KBM-7 (cell line): Measurements from ENCODE around the gene ICA1.
A peak's percentile ranks its signal among the peaks of the same experiment; 100 is the strongest.
"Not testable (repeated sequence)": the region's sequence is repeated elsewhere in the genome, so short reads cannot be mapped to it uniquely, and the experiment has no call there.

ENCODE experiments used
- DNase-seq: peaks from one replicate; pipeline ENCODE4 v3.0.0-alpha.2; 2015
- in situ Hi-C: fragments of 300-500 bp; cut with MboI; formaldehyde crosslinking; loops from 2 replicates; pipeline ENCODE4 v1.14.3; 2020; ENCODE audit warnings: low sequenced_read_pairs, low pct_unique_long_range_greater_than_20kb, mixed read lengths

ICA1 gene

DNA sequence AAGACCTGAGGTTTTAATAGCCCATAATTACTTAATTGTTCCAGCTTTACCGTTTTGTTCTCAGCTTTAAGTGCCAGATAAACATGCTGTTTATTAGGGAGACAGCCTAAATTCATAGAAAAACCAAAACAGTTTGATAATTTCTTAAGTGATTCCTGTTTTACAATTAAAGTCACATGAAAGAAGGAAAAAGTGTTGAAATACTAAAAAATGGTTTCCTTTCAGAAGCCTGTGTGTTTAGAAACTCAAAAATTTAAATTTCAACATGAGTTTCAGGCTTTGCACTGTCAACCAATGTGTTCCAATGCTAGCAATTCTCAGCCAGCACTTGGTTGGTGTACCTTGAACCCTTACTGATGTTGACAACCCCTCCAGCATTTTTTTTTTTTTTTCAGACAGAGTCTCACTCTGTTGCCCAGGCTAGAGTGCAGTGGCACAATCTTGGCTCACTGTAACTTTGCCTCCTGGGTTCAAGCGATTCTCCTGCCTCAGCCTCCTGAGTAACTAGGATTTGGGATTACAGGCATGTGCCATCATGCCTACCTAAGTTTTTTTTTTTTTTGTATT, 135.3 kb downstream of the ICA1 start:
- in situ Hi-C loops = no loop called here
- DNase-seq = no peak

- DNase-seq = peak; percentile 70
- in situ Hi-C loops = no loop called here
These were observed 136.1 kb downstream of the ICA1 start for GRCh38 chr7:8125680-8126444.

GRCh38 chr7:8121243-8121642, 140.7 kb downstream of the ICA1 start:
- DNase-seq = no peak
- in situ Hi-C loops = no loop called here

DNA sequence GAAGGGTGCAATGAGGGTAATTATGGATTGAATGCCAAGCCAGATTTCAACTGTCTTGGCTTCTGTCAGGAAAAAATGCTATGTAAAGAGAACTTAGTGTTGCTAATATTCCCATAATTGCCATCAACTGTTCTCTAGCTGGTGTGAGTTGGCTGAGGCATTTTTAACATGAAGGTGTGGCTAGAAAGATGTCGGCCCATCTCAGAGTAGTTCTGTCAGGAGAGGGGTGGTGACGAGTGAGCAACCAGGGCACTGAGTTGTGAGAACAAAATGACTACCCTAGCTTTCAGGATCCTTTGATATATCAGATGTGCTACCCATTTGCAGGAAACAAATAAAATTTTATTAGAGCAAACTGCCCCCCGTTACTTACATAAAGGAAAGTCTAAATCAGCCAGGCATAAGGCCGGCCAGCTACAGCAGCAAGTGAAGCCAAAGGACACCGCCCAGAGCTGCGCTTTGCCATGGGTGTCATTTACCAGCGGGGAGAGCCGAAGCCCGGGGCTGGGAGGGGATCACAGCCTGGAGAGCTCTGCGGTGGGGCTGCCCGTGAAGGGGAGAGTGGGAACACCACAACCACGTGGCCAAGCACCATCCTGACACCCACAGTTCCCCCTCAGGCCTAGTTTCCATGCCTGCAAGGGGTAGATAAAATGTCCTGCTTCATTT, 141.4 kb downstream of the ICA1 start:
- DNase-seq = no peak
- in situ Hi-C loops = no loop called here

GRCh38 chr7:8119262-8119661, 142.7 kb downstream of the ICA1 start:
- in situ Hi-C loops = no loop called here
- DNase-seq = no peak

DNA sequence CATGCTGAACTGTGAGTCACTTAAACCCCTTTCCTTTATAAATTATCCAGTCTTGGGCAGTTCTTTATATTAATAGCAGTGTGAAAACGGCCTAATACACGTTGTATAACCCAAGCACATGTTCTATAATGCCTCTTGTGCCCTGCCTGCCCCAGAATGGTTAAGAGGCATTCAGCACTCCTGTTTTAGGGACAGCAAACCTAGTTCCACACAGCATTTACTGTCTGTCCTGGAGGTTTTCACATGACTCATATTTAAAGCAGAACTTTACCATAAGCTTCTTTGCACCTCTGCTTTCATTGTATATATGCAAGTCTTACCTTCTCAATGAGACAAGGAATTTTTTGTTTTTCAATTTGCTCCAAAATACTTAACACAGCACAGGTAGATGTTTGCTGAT, 144.8 kb downstream of the ICA1 start:
- in situ Hi-C loops = no loop called here
- no peak for DNase-seq

DNA sequence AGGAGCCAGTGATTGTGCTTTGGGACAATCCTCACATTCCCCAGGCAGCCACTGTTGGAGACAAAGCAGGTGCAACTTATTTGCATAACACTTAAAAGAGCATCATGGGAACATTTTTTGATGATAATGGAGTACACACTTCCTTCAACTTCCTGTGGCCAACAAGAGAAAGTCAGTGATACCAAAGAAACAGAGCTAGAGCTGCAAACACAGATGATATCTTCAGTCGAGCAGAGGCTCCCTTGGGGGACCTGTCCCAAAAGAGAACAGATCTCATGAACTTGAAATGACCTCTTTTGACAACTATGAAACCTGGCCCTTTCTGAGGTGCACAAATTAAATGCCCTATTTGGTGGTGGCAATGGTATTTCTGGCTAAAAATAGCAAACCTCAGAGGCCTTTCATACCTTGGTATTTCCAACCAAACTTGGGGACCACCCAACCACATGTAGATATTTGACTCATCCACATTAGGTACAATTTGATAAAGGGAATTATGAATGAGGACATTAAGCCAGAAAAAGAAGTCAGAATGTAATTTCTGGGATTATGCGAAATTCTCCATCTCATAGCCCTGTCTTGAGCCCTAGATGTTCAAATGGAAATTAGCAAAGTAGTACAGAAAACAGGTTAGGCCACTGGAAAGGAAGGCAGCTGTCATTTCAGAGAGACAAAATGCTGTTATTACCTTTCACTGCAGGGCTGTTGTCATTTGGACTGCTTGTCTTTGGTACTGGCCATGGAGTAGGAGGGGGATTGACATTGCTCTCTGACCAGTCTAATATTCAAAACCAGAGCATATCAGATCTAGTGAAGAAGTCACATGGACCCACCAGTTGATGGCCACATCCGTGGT, 146.2 kb downstream of the ICA1 start:
- in situ Hi-C loops = no loop called here
- no peak for DNase-seq

DNA sequence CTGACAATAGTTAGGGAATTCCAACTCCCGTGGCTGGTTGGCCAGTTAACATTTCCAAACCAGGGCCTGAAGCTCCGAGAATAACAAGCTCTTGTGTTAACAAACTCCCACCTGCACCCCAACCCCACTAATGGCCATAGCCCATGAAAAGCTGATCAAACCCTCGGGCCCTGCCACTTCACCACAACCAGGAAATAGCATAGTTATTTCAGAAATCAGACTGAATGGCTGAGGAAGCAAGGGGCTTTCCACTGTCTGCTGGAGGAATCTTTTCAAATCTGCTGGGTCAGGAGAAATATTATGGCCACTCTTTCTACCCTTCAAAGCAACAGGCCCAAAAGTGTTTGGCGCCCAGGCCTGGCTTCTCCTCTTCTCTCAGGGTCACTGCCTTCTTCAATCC, 147.8 kb downstream of the ICA1 start:
- no peak for DNase-seq
- in situ Hi-C loops = no loop called here

DNA sequence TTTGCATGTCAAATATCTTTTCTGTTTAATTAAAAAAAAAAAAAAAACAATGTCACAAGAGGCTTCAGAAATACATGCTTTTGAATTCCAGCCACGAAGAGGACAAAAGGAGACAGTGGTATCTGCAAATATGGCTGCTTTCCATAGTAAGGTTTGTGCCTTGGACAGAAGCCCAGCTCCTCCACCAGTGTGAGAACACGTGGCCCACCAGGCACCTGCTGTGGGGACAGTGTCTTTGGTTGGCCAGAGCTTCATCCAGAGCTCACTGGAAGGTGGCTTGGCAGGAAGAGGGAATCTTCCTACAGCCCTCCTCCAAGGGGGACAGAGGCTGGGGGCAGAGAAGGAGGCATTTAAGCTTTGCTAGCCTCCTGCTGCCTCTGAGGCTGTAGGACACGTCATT, 148.8 kb downstream of the ICA1 start:
- no peak for DNase-seq
- in situ Hi-C loops = no loop called here

GRCh38 chr7:8112685-8113084, 149.3 kb downstream of the ICA1 start:
- no peak for DNase-seq
- in situ Hi-C loops = no loop called here

DNA sequence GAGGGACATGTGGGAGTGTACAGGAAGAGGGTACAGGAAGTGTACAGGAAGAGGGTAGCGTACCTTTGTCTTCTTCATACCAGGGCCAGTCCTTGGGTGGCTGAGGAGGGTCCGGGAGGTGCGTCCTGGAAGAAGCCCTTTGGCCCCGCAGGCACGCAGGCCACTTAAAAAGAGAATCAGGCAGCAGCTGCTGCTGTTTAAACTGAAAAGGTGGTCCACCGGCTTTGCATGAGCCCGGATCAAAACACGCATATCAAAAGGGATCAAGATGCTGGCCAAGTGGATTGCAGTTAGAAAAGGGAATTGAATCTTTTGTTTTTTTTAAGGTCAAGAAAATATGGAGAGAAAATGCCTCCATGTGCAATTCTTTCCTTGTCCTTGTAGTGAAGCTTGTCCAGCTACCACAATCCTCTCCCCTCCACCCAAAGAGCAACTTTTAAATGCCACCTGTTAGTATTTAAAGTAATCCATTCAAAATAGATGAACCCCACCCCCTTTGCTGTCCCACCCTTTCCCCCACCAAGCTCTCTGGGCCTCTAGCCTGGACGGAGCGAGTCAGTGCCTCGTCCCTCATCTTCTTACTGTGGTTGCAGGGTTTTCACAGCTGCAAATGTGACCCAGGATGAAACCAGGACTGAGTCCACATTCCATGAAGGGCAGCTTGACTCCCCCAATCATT, 150.5 kb downstream of the ICA1 start:
- DNase-seq = no peak
- in situ Hi-C loops = no loop called here

- DNase-seq = no peak
- in situ Hi-C loops = no loop called here
These were observed 152.6 kb downstream of the ICA1 start for GRCh38 chr7:8109196-8110022.

DNA sequence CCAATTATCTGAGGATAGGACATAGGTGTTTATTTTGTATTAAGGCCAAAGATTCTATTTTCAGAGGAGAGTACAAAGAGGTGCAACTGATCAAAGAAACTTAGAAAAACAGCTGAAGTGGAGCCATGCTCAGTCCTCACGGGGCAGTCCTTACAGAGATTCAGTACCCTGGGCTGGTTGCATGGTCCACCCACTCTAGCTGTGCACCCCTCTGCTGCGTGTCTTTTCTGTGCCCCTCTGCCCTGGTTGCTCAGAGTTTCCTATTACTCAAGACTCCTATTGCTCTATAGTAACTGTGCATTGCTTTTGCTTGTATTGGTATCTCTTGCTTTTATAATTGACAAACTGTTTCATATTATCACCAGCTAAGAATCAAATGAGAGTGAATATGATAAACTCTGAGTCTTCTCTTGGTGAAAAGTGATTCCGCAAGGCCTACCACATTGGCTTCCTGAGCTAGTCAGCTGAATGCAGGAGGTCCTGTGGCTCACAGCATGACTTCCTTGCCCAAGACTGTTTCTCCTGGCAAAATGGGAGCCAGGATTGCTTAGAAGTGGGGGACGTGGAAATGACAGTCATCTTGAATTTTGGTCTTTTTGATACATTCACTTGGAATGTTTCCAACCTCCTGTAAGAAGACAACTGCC, 156.4 kb downstream of the ICA1 start:
- DNase-seq = no peak
- in situ Hi-C loops = no loop called here

GRCh38 chr7:8103282-8103681, 158.7 kb downstream of the ICA1 start:
- in situ Hi-C loops = no loop called here
- no peak for DNase-seq

GRCh38 chr7:8101292-8101691, 160.7 kb downstream of the ICA1 start:
- DNase-seq, in situ Hi-C loops: not testable (repeated sequence)

GRCh38 chr7:8094164-8095140, 167.5 kb downstream of the ICA1 start:
- no peak for DNase-seq
- in situ Hi-C loops = no loop called here

GRCh38 chr7:8092140-8092539, 169.8 kb downstream of the ICA1 start:
- no peak for DNase-seq
- in situ Hi-C loops = no loop called here
